IPS DF 4.7 (cell line): Measurements from ENCODE around the gene AKAP1.

Source experiments
- DNase-seq: peaks from one replicate; pipeline ENCODE4 v3.0.0-alpha.2; 2013; ENCODE audit warnings: low spot score; ENCODE audit errors: extremely low read depth

The AKAP1 gene

DNA sequence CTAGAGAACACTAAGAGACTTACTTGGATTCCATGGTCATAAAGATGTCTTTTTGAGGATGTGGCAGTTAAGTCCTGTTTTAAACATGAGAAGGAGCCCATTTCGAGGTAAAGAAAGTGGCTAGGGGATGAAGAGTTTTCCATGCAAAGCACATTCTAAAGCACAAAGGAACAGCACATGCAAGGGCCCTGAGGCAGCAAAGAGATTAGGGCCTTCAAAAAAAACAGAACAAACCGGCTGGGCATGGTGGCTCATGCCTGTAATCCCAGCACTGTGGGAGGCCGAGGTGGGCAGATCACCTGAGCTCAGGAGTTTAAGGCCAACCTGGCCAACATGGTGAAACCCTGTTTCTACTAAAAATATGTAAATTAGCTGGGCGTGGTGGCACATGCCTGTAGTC is 79.8 kb downstream of the AKAP1 start:
- DNase-seq = no peak

DNA sequence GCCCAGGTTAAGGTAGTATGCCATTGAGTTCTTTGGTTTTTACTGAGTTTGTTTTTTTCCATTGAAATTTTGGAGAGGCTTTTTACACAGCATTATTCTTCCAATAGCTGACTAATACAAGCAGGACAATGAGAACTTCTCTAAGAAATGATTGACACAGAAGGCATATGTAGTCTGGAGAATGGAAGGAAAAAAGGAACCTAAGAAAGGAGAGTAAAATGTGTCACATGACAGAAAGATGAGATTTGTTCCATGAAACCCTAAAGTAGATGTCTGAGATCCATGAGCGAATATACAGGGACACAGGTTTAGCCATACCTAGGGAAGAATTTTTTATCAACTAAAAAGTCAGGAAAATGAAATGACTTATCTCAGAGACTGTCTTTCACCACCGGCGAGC is 80.7 kb downstream of the AKAP1 start:
- no peak for DNase-seq

DNA sequence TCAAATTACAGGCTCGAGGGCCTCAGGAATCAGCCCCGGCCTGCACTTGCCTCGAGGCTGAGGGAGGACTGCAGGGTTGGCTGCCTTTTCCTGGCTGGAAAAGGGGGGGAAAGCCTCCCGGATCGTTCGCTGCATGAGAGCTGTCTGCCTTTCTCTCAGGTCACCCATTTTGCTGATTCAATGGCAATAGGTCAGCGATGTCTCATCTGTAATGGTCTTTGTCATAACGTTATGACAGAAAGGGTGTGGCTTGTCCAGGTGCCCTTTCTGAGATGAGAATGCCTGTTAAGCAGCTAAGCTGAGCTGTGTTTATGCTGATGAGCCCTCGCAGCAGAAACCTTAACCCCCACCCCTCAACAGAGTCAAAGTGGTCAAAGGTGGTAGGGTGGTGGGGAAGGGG is 81.8 kb downstream of the AKAP1 start:
- DNase-seq = no peak

DNA sequence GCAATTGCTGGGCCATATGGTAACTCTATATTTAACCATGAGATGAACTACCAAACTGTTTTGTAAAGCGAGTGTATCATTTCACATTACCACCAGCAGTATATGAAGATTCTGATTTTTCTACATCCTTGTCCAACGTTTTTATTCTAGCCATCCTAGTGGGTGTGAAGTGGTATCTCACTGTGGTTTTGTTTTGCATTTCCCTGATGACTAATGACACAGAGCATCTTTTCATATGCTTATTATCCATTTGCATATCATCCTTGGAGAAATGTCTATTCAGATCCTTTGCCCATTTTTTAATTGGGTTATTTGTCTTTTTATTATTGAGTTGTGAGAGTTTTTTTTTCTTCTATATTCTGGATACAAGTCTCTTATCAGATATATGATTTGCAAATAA is 83.6 kb downstream of the AKAP1 start:
- DNase-seq = no peak

DNA sequence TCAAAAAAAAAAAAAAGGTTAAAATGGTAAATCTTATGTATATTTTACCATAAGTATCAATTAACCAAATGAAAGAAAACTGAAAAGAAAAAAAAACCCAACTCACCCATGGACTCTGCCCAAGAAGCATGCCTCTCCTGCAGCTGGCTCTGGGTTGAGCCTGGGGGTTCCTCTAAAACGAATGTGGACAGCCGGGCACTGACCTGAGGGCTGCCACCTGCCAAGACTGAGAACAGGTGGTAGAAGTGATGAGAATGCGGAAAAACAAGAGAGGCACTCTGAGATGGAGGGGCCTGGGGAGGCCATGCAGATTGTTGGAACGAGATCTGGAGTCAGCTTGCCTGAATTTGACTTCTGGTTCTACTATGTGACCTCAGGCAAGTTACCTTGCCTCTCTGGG is 85.8 kb downstream of the AKAP1 start:
- DNase-seq = no peak
